H1 (cell line): ENCODE results near the gene C1QTNF4. TPM values are rescaled to one million over a fixed set of nuclear protein-coding genes. Genes with fewer than 3 reads are reported as not detected.

Source experiments
- CTCF ChIA-PET: fragments of 300-600 bp; sonication (Branson Sonifier 250); formaldehyde crosslinking; loops from one replicate; lab custom pipeline; 2021; ENCODE audit not compliant: partially characterized antibody; lab: Charles Lee
- POLR2A ChIA-PET: fragments of 300-600 bp; sonication (Branson Sonifier 250); formaldehyde crosslinking; loops from one replicate; lab custom pipeline; 2021; ENCODE audit warnings: inconsistent platforms; ENCODE audit not compliant: partially characterized antibody; lab: Charles Lee
- DNase-seq, 2 experiments: peaks; one replicate each; pipeline versions ENCODE4 v3.0.0 to v3.0.0-alpha.2; 2010 to 2022; ENCODE audit warnings: low spot score in 2 of 2, low read depth in 1 of 2, mixed read lengths in 1 of 2
- FAIRE-seq: peaks from 2 replicates; lab custom pipeline; 2011; peaks lifted over from hg19 to GRCh38; lab: Jason Lieb, UNC
- H2AFZ ChIP-seq: 2 replicates; pipeline ENCODE4 v1.8.1; 2012; ENCODE audit warnings: low read length, inconsistent platforms
- H2AK5ac ChIP-seq: 2 replicates; pipeline ENCODE4 v1.6.1; 2013; ENCODE audit warnings: low read depth, low read length
- H2BK120ac ChIP-seq: replicated peaks from 2 replicates; pipeline ENCODE3; 2013; ENCODE audit warnings: low read depth, low read length, inconsistent platforms
- H2BK12ac ChIP-seq: 2 replicates; pipeline ENCODE4 v1.6.1; 2013; ENCODE audit warnings: low read depth, low read length
- H2BK15ac ChIP-seq: 2 replicates; pipeline ENCODE4 v1.6.1; 2013; ENCODE audit warnings: low read length
- H2BK20ac ChIP-seq: 2 replicates; pipeline ENCODE4 v1.6.1; 2013; ENCODE audit warnings: low read length
- H2BK5ac ChIP-seq: 2 replicates; pipeline ENCODE4 v1.6.1; 2013; ENCODE audit warnings: low read depth, low read length
- H3K14ac ChIP-seq: 2 replicates; pipeline ENCODE4 v1.6.1; 2013; ENCODE audit warnings: inconsistent platforms; ENCODE audit not compliant: insufficient read length
- H3K18ac ChIP-seq: 2 replicates; pipeline ENCODE4 v1.6.1; 2013; ENCODE audit warnings: low read length; ENCODE audit errors: extremely low read depth
- H3K23ac ChIP-seq: 2 replicates; pipeline ENCODE4 v1.6.1; 2013; ENCODE audit warnings: inconsistent platforms; ENCODE audit not compliant: insufficient read length
- H3K23me2 ChIP-seq: 2 replicates; pipeline ENCODE4 v1.6.1; 2013; ENCODE audit warnings: low read depth, low read length
- H3K27ac ChIP-seq: 2 replicates; pipeline ENCODE4 v1.6.1; 2011; ENCODE audit warnings: low read depth, low read length, inconsistent platforms
- H3K27me3 ChIP-seq, 4 experiments: replicated peaks in 1 of 4; 1 replicate in 1 of 4; 2 replicates in 3 of 4; pipeline versions ENCODE4 v1.6.1 to v1.8.1; 2011 to 2013; ENCODE audit warnings: low read length in 3 of 4, mild to moderate bottlenecking in 3 of 4, inconsistent platforms in 2 of 4, mixed read lengths in 2 of 4, moderate library complexity in 1 of 4; ENCODE audit not compliant: control insufficient read depth in 3 of 4, insufficient read depth in 3 of 4; ENCODE audit errors: extremely low read depth in 1 of 4
- H3K36me3 ChIP-seq, 4 experiments: 2 replicates each; pipeline versions ENCODE4 v1.6.1 to v1.8.1; 2011 to 2013; ENCODE audit warnings: mild to moderate bottlenecking in 4 of 4, low read length in 3 of 4, moderate library complexity in 2 of 4, control low read depth in 1 of 4, inconsistent platforms in 1 of 4; ENCODE audit not compliant: insufficient read depth in 4 of 4, control insufficient read depth in 2 of 4
- H3K4ac ChIP-seq: replicated peaks from 2 replicates; pipeline ENCODE3; 2013; ENCODE audit warnings: low read length, low read depth, mixed read lengths, inconsistent platforms; ENCODE audit not compliant: insufficient read length
- H3K4me1 ChIP-seq, 4 experiments: replicated peaks in 1 of 4; 1 replicate in 1 of 4; 2 replicates in 3 of 4; pipeline versions ENCODE4 v1.6.1 to v1.8.1; 2011 to 2013; ENCODE audit warnings: low read length in 3 of 4, inconsistent platforms in 2 of 4, mixed read lengths in 1 of 4; ENCODE audit not compliant: insufficient read depth in 4 of 4, control insufficient read depth in 3 of 4
- H3K4me2 ChIP-seq, 2 experiments: 2 replicates each; pipeline versions ENCODE4 v1.6.1 to v1.8.1; 2011 to 2013; ENCODE audit warnings: low read depth in 2 of 2, low read length in 2 of 2, control low read depth in 1 of 2, inconsistent platforms in 1 of 2, mild to moderate bottlenecking in 1 of 2; ENCODE audit not compliant: insufficient read depth in 1 of 2
- H3K4me3 ChIP-seq, 4 experiments: fragments of 200-600, 300-600 bp in 1 of 4; sonication (generic), shearing (Covaris generic), sonication (Bioruptor Twin) in 1 of 4; 2 replicates each; pipeline versions ENCODE4 v1.5.1 to v1.8.1; 2011 to 2016; ENCODE audit warnings: low read length in 4 of 4, low read depth in 3 of 4, control low read depth in 2 of 4, inconsistent platforms in 2 of 4, mild to moderate bottlenecking in 2 of 4, mixed read lengths in 1 of 4, moderate library complexity in 1 of 4; ENCODE audit not compliant: insufficient read depth in 2 of 4; ENCODE audit errors: extremely low read depth in 1 of 4
- H3K56ac ChIP-seq: replicated peaks from 2 replicates; pipeline ENCODE3; 2013; ENCODE audit warnings: low read depth, mild to moderate bottlenecking, mixed read lengths, low read length, inconsistent platforms; ENCODE audit not compliant: insufficient read length
- H3K79me1 ChIP-seq: 2 replicates; pipeline ENCODE4 v1.6.1; 2013; ENCODE audit warnings: low read depth, low read length, control low read depth
- H3K79me2 ChIP-seq, 2 experiments: 2 replicates each; pipeline versions ENCODE4 v1.6.1 to v1.8.1; 2012 to 2013; ENCODE audit warnings: low read length in 2 of 2, mild to moderate bottlenecking in 2 of 2, inconsistent platforms in 1 of 2; ENCODE audit not compliant: insufficient read depth in 2 of 2, control insufficient read depth in 1 of 2
- H3K9ac ChIP-seq, 4 experiments: replicated peaks in 1 of 4; 1 replicate in 1 of 4; 2 replicates in 3 of 4; pipeline versions ENCODE4 v1.6.1 to v1.8.1; 2011 to 2013; ENCODE audit warnings: low read depth in 3 of 4, low read length in 3 of 4, control low read depth in 2 of 4, mild to moderate bottlenecking in 2 of 4, moderate library complexity in 2 of 4, inconsistent platforms in 1 of 4; ENCODE audit errors: extremely low read depth in 1 of 4
- H3K9me3 ChIP-seq, 2 experiments: 2 replicates each; pipeline versions ENCODE4 v1.6.1 to v1.8.1; 2012 to 2013; ENCODE audit warnings: mild to moderate bottlenecking in 2 of 2, moderate library complexity in 2 of 2, control low read depth in 1 of 2, inconsistent platforms in 1 of 2, low read depth in 1 of 2, low read length in 1 of 2, mixed read lengths in 1 of 2; ENCODE audit not compliant: insufficient read depth in 2 of 2
- H4K20me1 ChIP-seq, 2 experiments: replicated peaks in 1 of 2; 2 replicates each; pipeline versions ENCODE3 to v1.8.1; 2011 to 2013; ENCODE audit warnings: inconsistent platforms in 2 of 2, low read length in 2 of 2, mild to moderate bottlenecking in 1 of 2; ENCODE audit not compliant: insufficient read depth in 2 of 2, control insufficient read depth in 1 of 2
- H4K5ac ChIP-seq: 2 replicates; pipeline ENCODE4 v1.6.1; 2013; ENCODE audit warnings: low read length, low read depth, mixed read lengths, inconsistent platforms; ENCODE audit not compliant: insufficient read length
- H4K8ac ChIP-seq: 2 replicates; pipeline ENCODE4 v1.8.0; 2013; ENCODE audit warnings: mild to moderate bottlenecking, moderate library complexity, low read length, inconsistent platforms; ENCODE audit not compliant: insufficient read depth; ENCODE audit errors: extremely low read depth
- H4K91ac ChIP-seq: replicated peaks from 2 replicates; pipeline ENCODE3; 2013; ENCODE audit warnings: low read length, mixed read lengths, inconsistent platforms; ENCODE audit not compliant: insufficient read length
- RBBP5 ChIP-seq: IDR thresholded peaks from 2 replicates; pipeline ENCODE4 v1.7.1; 2012; ENCODE audit warnings: low read depth, mild to moderate bottlenecking, inconsistent platforms, low read length, moderate library complexity, borderline replicate concordance
- RFX5 ChIP-seq: IDR thresholded peaks from 2 replicates; pipeline ENCODE4 v1.6.1; 2011; ENCODE audit warnings: low read depth, low read length, improper control_type of control experiment, borderline replicate concordance
- TAF1 ChIP-seq: IDR thresholded peaks from 2 replicates; pipeline ENCODE4 v1.6.1; 2011; ENCODE audit warnings: mild to moderate bottlenecking, low read depth, low read length
- TAF7 ChIP-seq: optimal IDR thresholded peaks from 2 replicates; pipeline ENCODE3; 2011; ENCODE audit warnings: low read depth, mild to moderate bottlenecking, inconsistent platforms, low read length, moderate library complexity, borderline replicate concordance
- WGBS, 2 experiments: shearing (Covaris generic) in 1 of 2; methylation state at CpG; one replicate each; pipeline versions ENCODE4 v1.1.6 to v1.1.7; 2013 to 2015; ENCODE audit warnings: low lambda C conversion rate in 2 of 2, mixed read lengths in 2 of 2, inconsistent platforms in 1 of 2, low coverage in 1 of 2, missing lambda C conversion rate in 1 of 2; ENCODE audit not compliant: insufficient replicate concordance in 2 of 2, insufficient coverage in 1 of 2, insufficient read length in 1 of 2; ENCODE audit errors: extremely low coverage in 1 of 2, missing lambda C conversion rate in 1 of 2; 5-methylcytosine and 5-hydroxymethylcytosine counted together
- long read RNA-seq, 2 experiments: library from RNA in 1 of 2; library from capped mRNA in 1 of 2; stranded (forward); transcript quantifications; one replicate each; pipeline ENCODE4 v2.0.0, GENCODE V29; 2021; ENCODE audit warnings: inconsistent platforms in 1 of 2
- polyA minus RNA-seq, 3 experiments: library from RNA; depleted of rRNA, polyadenylated mRNA; stranded (reverse); fragments of >200 nt; gene quantifications; 1 replicate in 2 of 3; 2 replicates in 1 of 3; pipeline ENCODE4 v1.2.3, GENCODE V29; 2011
- polyA plus RNA-seq, 7 experiments: library from polyadenylated mRNA; depleted of rRNA in 3 of 7; stranded (reverse) in 5 of 7; unstranded in 2 of 7; fragments of >200 nt in 5 of 7; fragments of 200-250 nt in 2 of 7; gene quantifications; 1 replicate in 5 of 7; 2 replicates in 1 of 7; 4 replicates in 1 of 7; pipeline versions ENCODE4 v1.2.1 to v1.2.3, GENCODE V29; 2011 to 2013; ENCODE audit warnings: missing spikeins in 2 of 7, mixed read lengths in 2 of 7
- total RNA-seq: library from RNA; stranded (reverse); fragmentation: NEBNext Ultra II Directional; extraction: Animal tissue kit (Norgen Biotek cat#: 25700); gene quantifications from 2 replicates; pipeline ENCODE4 v1.2.1, GENCODE V29; 2021

C1QTNF4 gene
- total RNA-seq (3.5 and 6.0 TPM in 2 replicates), polyA plus RNA-seq (2011; rRNA removed) (3.9 and 4.8 TPM in 2 replicates), polyA minus RNA-seq (2011; rRNA and poly(A)+ RNA removed) (0.10 and 0.13 TPM in 2 replicates)
- polyA plus RNA-seq (2011; cell fraction: cytosol; rRNA removed): 2.5 TPM
- 2.9 TPM for polyA plus RNA-seq (2011; cell fraction: nucleus; rRNA removed)
- 0.97 to 8.1 TPM (median 4.4 TPM) in 4 replicates for polyA plus RNA-seq (2012, experiment 1 of 2)
- 1.3 TPM for polyA plus RNA-seq (2012, experiment 2 of 2)
- polyA plus RNA-seq (2013, experiment 1 of 2): 5.7 TPM
- polyA plus RNA-seq (2013, experiment 2 of 2): 5.0 TPM
- 2.0 TPM for polyA minus RNA-seq (2011; cell fraction: cytosol; rRNA and poly(A)+ RNA removed)
- polyA minus RNA-seq (2011; cell fraction: nucleus; rRNA and poly(A)+ RNA removed): 2.2 TPM
- long read RNA-seq, experiment 1, partial matches to known transcripts: 0 of 4 reads
- long read RNA-seq, experiment 1, other reads (novel, unspliced or antisense): 1 of 4 reads
- long read RNA-seq, experiment 2: 0 reads

GRCh38 chr11:47593934-47594855, at the start of gene C1QTNF4:
C1QTNF4 (minus strand) TSS chr11:47594411; CDS start chr11:47590810, 3,601 bp downstream.
- Histone ChIP-seq H2AFZ (peak within 1 kb of the TSS; percentile 72), H3K27me3 (peaks cover 0 to 32% (median 26%) of the 10 kb centered on the region in 4 experiments; a peak in 6 of 7 replicates), H3K36me3 (no peaks in the 10 kb centered on the region), H3K4ac (peak within 1 kb of the TSS; percentile 24), H3K4me1 (peaks cover 3 to 8% (median 4%) of the 10 kb centered on the region in 4 experiments; a peak in 6 of 7 replicates), H2AK5ac (no peak within 1 kb of the TSS), H4K5ac (no peak within 1 kb of the TSS), H3K23ac (no peak within 1 kb of the TSS), H3K9me3 (no peaks in the 10 kb centered on the region), H3K4me2 (peak within 1 kb of the TSS; percentile 66 to 69), H2BK15ac (peak within 1 kb of the TSS; percentile 81; the same call in 1 of the 2 replicates), H3K79me1 (no peaks in the 10 kb centered on the region), H3K9ac (peak within 1 kb of the TSS in 1 of 4 experiments; percentile 8; a peak in 2 of 7 replicates), H2BK5ac (no peak within 1 kb of the TSS), H2BK120ac (no peak within 1 kb of the TSS), H4K91ac (no peak within 1 kb of the TSS), H3K18ac (peak within 1 kb of the TSS; percentile 25; the same call in 1 of the 2 replicates), H2BK12ac (peak within 1 kb of the TSS; percentile 46; the same call in 1 of the 2 replicates), H3K14ac (no peak within 1 kb of the TSS), H4K20me1 (no peaks in the 10 kb centered on the region), H2BK20ac (0 out of 2 replicates have a peak within 1 kb of the TSS, but pooled peaks have one; percentile 9), H3K56ac (no peak within 1 kb of the TSS), H4K8ac (no peak within 1 kb of the TSS), H3K79me2 (no peaks in the 10 kb centered on the region), H3K23me2 (peaks cover 2% of the 10 kb centered on the region; the same call in 1 of the 2 replicates), H3K4me3 (peak within 1 kb of the TSS; percentile 49 to 94 (median 63)), H3K27ac (no peak within 1 kb of the TSS)
- FAIRE-seq (no peak), DNase-seq (peak in 1 of 2 experiments; percentile 77)
- POLR2A ChIA-PET: interaction anchor here (0.6 to 5.1 kb wide), 16 partner anchors 8 to 187 kb away, joined by 3 to 42 read pairs (median 4); partner anchors contain the start of genes FAM180B, KBTBD4, NDUFS3 and PTPMT1
- 5 to 100% methylated on average over 1 to 23 of the region's 48 CpGs for WGBS, 2 experiments
- CTCF ChIA-PET: interaction anchor here (0.5 to 2.6 kb wide), 4 partner anchors 17 to 122 kb away, joined by 3 to 9 read pairs (median 6); no protein-coding TSS in a partner anchor
- TF ChIP-seq TAF1 (no peak), RFX5 (no peak), RBBP5 (no peak), TAF7 (no peak)
